DMS 273 (cell line): ENCODE measurements around the gene PHF20.
A peak's percentile ranks its signal among the peaks of the same experiment; 100 is the strongest.
"Not testable (repeated sequence)": the region's sequence is repeated elsewhere in the genome, so short reads cannot be mapped to it uniquely, and the experiment has no call there.

Experiments
- DNase-seq: peaks from one replicate; lab custom pipeline; 2025; ENCODE audit not compliant: unreplicated experiment; lab: John Stamatoyannopoulos, UW

Gene PHF20

DNA sequence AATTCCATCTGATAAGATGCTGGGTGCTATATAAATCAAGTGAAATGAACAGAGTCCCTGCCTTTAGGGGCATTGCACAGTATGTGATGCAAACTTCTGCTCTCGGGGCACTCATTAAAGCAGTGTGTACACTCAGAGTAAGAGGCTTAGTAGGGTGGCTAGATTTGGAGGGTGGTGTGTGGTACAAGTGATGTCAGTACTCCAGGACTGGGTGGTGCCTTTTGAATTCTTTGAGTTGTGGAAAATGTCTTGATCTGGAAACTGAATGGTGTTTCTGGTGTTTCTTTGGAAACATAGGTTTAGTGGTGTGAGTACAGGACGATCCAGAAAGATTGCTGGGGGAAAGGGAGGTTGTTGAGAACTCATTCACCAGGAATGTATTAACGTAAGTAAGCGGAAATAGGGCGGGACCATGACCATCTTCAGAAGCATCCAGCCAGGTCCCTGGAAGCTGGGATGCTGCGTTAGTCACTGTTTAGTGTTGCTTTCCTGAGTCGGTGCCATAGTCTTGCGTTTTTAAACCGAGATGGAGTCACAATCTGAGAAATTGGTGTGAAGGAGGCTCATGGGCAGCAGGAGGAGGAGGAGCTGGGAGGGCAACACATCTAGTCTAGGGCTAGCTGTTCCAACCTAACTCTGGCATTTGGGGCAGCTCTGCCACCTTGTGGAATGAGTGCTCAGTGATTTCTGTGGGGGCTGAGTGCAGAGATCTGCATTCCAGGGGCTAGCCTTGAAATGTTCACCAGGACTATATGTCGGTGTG lies 112.1 kb downstream of the PHF20 start:
- peak; percentile 89 for DNase-seq

DNA sequence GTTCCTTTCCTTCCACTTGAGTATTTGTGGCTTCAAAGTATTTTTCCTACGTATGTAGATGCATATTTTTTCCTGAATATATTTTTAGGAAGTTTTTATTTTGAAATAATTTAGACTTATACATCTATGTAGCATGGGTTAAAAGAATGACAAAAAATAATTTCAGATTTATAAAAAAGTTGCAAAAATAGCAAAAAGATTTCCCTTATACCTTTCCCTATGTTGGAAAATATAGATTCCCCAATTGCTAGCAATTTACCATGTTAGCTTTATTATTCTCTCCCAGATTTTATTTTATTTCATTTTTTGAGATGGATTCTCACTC lies 112.7 kb downstream of the PHF20 start:
- DNase-seq, result no peak

DNA sequence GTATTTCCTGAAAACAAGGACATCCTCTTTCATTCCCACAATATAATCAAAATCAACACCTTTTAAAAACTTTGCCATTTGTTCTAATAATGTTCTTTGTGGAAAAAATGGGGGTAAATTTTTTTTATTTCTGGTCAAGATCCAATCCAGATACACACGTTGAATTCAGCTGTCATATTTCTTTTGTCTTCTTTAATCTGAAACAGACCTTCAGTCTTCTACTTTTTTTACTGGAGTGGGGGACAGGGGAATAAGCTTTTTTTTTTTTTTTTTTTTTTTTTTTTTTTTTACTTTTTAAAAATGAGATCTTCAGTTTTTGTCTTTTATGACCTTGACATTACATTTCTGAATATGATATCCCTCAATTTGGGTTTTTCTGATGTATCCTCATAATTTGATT lies 113.4 kb downstream of the PHF20 start:
- DNase-seq, result no peak

DNA sequence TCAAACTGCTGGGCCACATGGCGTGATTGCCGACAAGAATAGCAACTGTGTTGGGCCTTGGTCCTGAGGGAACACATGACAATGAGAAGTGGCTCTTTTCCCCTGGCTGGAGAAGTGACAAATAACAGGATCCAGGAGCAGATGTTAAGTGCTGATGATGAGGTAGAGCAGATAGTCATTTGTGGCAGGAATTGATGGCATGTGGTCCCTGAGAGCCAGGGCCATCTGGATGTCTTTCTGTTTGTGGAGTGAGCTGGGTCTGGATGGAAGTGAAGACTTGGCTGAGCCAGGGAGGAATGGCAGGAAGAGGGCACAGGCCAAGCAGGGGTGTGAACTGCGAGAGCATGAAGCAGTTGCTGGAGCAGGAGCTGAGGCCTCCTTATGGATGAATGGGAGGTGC lies 114.7 kb downstream of the PHF20 start:
- peak; percentile 89 for DNase-seq

DNA sequence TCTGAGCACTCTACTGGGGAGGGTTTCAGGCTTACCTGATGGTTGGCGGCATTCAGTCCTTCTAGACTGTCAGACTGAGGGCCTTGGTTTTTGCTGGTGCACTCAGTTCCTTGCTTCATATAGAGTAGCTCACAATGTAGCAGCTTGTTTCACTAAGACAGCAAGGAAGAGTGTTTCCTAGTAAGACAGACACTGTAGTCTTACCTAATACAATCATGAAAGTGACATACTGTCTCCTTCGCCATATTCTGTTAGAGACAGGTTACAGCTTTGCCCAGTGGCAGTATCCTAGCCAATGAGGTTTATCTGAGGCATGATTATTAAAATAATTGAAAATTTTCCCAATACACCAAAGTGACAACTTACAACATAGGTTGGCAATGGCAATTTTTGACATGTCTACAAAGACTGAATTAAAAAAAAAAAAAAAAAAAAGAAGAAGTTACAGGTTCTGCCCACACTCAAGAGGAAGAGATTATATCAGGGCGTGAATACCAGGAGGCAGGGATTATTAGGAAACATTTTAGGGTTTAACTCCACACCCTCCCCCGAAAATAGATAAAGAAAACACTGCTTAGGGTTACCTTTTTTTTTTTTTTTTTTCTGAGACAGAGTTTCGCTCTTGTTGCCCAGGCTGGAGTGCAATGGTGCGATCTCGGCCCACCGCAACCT lies 115.7 kb downstream of the PHF20 start:
- DNase-seq, result no peak

DNA sequence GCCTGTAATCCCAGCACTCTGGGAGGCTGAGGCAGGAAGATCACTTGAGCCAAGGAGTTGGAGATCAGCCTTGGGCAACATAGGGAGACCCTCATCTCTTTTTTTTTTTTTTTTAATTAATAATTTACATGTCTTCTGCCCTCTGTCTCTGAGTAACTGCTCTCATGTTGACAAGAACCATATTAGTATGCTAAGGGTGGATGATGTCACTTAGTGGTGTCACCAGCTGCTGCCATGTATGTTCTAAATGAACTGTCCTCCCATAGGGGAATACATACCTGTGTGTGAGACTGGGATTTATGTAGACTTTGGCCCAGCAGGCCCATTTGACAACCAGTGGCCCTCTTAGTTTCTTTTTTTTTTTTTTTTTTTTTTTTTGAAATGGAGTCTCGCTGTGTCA lies 116.8 kb downstream of the PHF20 start:
- DNase-seq, result peak; percentile 26

DNA sequence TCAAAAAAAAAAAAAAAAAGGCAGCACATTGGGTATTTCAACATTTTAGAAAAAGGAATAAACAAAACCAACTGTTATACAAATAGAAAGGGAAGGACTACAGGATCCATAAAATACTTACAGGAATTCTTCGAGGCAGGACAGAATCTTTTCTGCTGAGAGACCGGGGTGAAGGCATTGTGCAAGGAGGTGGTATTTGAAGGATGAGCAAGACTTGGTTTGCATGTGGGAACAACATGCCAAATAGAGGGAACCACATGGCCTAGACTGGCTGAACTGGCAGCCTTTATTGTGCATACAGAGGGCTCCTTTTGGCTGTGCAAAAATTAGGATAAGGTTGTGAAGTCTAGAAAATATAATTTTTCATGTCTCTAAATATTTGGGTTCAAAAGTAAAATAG lies 119.6 kb downstream of the PHF20 start:
- DNase-seq, result no peak

DNA sequence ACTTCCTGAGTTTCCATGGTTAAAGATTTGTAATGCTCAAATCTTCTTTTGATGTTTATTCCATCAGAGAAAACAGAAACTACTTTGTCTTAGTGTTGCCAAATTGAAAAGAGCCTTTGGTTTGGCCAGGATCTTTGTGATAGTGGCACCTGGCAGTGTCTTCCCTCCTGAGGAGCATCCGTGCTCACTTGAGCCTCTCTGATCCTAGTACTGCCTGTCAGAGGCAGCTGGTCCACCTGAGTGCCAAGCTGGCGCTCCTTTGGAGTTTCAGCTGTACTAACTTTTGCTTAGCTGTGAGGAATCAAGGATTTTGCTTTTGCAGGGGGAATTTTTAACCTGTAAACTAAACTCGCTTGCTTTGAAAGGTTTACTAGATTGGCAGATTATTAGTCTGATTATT lies 121.1 kb downstream of the PHF20 start:
- DNase-seq, result no peak

DNA sequence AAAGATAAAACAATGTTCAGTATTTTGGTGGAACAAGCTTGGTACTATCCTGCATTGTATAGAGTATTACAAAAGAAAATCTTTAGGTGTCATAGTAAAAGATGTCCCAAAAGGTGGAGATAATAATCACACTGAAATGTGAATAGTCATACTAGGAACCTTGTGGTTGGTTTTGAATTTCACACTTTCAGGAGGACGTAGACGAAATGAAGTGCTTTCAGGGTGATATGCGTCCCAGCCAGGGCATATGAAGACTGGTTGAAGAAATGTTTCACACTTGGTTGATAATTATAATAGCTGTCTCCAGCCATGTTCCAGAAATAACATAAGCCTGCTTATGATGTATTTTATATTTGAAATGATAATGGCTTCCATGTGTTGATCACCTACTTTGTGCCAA lies 122.1 kb downstream of the PHF20 start:
- no peak for DNase-seq

DNA sequence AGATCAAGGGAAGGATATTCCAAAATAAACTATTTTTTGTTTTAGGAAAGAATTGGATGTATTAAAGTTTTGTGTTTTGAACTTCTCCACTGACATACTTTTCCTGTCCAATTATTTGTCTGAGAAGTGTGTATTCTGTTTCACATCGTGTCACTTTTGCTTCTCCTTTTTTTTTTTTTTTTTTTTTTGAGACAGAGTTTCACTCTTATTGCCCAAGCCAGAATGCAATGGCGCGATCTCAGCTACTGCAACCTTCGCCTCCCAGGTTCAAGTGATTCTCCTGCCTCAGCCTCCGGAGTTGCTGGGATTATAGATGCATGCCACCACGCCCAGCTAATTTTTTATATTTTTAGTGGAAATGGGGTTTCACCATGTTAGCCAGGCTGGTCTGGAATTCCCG lies 123.7 kb downstream of the PHF20 start:
- DNase-seq, result not testable (repeated sequence)

DNA sequence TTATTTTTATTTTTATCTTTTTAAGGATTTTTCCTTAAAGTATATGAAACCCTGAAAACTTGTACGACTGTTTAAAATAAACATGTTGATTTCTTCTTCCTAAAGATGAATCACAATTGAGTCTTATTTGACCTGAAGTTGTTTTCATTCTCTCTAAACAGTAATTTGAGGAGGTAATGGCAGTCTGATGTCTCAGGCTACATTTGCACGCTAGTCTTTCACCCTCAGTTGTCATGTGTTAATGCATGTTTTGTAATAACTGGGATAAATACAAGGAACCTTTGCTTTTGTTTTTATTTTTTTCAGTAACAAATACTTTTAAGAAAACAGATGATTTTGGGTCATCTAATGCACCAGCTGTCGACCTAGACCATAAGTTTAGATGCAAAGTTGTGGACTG lies 127.2 kb downstream of the PHF20 start:
- no peak for DNase-seq

DNA sequence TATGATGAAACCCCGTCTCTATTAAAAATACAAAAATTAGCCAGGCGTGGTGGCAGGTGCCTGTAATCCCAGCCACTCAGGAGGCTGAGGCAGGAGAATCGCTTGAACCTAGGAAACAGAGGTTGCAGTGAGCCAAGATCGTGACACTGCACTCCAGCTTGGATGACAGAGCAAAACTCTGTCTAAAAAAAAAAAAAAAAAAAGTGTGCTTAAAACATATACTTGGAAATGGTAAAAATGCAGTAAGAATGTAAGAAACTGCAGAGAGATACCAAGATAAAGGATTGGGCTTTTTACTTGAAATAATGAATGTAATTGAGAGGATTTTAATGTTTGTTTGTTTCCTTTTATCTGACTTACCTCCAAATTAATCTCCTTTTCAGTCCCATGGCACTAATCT lies 129.4 kb downstream of the PHF20 start:
- not testable (repeated sequence) for DNase-seq

DNA sequence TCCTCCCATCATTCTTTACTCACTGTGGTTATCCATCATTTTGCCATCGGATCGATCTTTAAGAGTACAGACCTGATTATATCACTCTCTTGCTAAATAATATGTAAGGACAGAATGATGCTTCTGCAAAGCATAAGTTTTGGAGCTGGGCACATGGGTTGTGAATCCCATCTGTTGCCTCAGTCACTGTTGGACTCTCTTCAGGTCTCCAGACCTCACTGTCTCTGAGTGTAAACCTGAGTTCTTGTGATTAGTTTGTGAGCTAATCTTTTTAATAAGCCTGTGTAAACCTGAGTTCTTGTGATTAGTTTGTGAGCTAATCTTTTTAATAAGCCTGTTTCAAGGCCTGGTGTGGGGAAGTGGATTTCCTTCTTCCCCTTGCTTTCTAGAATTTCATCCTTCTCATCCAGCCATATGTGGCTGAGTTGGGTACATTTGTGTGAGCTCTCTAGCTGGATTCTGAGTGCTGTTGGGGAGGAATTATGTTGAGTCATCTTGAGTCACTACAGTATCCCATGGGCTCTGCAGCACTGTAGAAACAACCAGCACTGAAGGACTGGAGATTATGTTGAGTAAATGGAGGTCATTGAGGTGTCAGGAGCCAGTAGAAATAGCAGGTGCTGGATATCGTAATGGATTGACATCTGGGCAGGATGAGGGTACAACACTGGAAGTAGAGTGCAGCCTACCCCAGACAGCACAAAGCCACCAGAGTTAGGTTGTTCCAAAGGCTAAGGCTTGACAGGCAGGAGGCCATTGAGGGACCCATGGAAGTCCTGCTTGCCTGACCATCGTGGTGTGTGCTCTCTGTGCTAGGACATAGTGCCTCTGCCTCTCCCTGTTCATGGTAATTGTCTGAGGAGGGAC lies 130.1 kb downstream of the PHF20 start:
- DNase-seq, result peak; percentile 58

DNA sequence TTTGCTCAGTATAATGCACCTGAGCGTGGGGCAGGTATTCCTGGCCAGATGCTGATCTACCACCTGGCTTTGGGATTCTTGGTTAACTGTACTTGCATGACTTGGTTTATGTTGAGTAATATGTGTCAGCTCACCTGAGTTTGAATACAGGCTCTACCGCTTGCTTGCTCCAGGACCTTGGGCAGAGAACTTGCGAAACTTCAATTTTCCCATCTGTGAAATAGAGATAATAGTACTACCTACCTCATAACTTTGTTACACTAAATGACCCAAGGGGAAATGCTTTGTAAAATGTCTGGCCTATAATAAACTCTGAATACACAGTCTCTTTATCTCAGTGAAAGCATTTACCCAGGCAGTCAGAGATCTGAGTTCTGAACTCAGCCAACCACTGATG lies 130.7 kb downstream of the PHF20 start:
- no peak for DNase-seq

DNA sequence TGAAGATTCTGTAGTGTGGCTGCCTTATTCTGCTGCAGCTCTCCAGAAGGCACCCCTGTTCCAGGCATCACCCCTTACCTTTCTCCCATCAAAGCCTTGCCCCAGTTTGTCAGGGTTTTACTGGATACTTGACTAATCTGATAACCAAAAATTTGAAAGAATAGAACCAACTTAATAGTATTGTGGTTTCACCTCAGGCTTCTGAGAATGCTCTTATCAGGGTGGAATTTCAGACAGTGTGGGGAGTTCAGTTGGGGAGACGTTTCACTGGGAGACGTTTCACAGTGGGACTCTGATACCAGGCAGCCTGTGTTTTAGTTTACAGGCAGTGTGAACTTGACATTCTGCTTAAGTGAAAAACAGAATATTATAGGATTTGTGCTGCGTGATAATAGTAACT lies 132.0 kb downstream of the PHF20 start:
- no peak for DNase-seq

DNA sequence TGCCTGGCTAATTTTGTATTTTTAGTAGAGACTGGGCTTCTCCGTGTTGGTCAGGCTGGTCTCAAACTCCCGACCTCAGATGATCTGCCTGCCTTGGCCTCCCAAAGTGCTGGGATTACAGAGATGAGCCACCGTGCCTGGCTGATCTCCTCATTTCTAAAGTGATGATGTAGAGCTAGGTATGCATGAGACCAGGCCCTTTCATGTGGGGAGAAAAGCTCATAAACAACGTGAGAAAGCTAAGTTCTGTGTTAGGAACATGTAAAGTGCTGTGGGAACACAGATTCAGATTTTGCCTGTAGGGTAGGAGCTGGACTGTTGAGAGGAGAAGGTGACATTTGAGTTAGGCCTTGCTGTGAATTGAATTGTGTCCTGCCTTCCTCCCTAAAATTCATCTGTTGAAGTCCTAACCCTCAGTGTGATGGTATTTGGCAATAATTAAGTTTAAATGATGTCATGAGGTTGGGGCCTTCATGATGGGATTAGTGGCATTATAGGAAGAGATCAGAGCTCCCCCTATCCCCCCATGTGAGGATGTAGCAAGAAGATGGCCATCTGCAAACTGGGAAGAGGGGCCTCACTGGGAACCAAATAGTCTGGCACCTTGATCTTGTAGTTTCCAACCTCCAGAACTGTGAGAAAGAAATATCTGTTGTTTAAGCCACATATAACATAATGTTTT lies 133.3 kb downstream of the PHF20 start:
- no peak for DNase-seq

DNA sequence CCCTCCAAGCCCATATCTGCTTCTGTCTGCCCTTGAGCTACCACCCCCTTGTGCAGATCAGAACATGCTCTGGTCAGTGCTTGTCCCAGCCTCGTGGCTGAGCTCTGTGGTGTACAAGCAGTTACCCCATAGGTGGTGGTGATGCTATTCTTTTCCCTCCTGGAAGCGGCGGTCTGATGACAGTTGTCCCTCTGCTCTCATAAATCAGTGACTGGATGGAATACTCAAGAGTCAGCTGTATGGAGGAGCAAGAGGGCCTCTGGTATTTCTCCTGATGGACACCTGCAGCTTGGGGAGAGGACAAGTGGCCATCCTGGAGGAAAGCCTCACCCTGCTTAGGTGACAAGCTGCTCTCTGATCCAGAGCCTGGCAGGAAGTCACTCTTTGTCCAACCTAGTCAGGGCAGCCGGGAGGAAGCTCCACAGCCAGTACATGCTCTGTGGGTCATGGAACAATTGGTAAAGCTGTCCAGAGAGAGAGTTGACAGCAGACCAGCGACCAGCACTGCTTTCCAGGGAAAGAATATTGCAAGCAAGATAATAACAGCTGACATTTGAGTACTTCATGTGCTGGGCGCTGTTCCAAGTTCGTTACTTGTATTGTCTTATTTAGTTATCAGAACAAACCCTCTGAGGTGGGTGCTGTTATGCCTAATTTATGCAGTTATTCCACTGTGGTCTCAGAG lies 135.3 kb downstream of the PHF20 start:
- no peak for DNase-seq

DNA sequence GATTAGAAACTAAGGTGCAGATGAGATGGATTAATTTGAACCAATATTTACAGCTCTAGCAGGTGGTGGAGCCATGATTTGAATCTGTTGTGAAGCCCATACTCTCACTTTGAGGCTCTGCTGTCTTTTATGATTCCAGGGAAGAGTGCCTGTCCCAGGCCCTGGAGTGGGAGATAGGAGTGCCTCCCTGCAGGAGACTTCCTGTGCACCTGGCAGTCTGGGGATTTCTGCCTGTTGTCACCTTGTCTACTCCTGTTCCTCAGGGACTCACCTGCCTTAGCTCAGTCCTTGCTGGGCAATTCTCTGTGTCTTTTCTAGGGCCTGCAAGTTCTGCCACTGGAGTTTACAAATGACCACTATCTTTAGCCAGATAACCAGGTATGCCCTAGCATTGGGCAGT lies 136.2 kb downstream of the PHF20 start:
- DNase-seq, result no peak

DNA sequence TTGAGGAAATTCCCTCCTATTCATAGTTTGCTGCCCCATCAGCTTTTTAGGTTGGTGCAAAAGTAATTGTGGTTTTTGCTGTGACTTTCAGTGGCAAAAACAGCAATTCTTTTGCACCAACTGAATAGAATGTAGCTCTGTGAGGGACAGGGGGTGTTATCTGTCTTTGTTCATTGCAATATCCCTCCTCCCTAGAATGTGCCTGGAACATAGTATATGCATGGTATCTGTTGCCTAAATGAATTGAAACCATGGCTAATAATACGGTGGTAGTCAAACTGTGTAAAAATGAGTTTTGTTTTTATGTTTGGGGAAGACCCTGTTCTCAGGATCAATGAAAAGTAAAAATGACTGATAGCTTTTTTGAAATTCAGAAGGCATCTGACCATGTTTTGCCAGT lies 137.4 kb downstream of the PHF20 start:
- no peak for DNase-seq

DNA sequence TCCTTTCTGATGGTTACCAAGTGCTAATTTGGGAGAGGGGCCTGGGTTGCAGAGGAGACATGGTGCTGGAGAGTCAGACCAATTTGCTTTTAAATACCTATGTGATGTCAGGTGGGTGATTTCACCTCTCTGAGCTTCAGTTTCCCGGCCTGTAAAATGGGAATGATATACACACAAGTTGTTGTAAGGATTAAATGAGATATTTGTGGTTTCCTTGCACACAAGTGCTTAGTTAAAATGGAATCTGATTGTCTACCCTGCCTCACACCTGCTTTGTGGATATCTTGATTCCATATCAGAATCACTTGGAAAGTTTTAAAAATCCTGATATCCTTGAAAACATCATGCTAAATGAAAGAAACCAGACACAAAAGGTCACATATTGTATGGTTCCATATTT lies 138.0 kb downstream of the PHF20 start:
- DNase-seq, result no peak

DNA sequence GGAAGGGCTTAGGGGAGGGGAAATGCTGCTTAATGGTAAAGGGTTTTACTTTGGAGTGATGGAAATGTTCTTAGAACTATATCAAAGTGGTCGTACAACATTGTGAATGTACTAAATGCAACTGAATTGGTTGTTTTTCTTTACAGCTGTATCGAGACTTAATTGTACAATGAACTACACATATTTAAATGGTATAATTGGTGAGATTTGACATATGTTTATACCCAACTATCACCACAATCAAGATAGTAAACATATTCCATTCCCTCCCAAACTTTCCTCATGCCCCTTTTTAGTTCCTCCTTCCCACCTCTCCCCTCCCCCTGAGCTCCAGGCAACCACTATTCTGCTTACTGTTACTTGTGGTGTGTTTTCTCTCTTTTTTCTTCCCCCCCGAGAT lies 138.4 kb downstream of the PHF20 start:
- no peak for DNase-seq
